D721Med (cell line): ENCODE measurements around the gene GNPTAB.
"Not testable (repeated sequence)": the region's sequence is repeated elsewhere in the genome, so short reads cannot be mapped to it uniquely, and the experiment has no call there.

Source experiments
- DNase-seq: peaks from one replicate; pipeline ENCODE4 v3.0.0; 2011; ENCODE audit warnings: low spot score; ENCODE audit not compliant: insufficient read length
- FAIRE-seq: peaks from 2 replicates; lab custom pipeline; 2011; peaks lifted over from hg19 to GRCh38; lab: Jason Lieb, UNC
- CTCF ChIP-seq: IDR thresholded peaks from 2 replicates; pipeline ENCODE4 v1.5.1; 2012; ENCODE audit warnings: mild to moderate bottlenecking, control low read depth; ENCODE audit not compliant: insufficient read depth; ENCODE audit errors: missing control alignments

GNPTAB gene

GRCh38 chr12:101819467-101819866 is 11.3 kb downstream of the GNPTAB start:
- no peak for FAIRE-seq
- DNase-seq: no peak
- TF ChIP-seq CTCF: no peak

- not testable (repeated sequence) for DNase-seq, FAIRE-seq
These were observed 12.1 kb downstream of the GNPTAB start for GRCh38 chr12:101818689-101819088.

DNA sequence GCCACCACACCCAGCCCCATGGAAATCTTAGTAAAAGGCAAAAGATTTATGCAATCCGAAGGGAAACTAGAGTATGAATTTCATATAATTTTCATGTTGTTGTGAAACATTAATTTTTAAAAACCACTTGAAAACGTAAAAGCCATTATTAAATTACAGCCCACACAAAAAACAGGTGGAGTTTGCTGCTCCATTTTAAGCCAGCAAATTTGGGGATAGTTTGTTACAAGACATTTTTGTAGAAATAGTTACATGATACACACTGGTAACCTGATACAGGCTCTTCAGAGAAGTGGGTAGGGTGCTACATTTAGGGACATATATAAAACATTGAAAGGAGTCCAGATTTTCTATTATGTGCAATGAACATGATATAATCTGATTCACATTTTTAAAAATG is 17.6 kb downstream of the GNPTAB start:
- no peak for TF ChIP-seq CTCF
- no peak for FAIRE-seq

DNA sequence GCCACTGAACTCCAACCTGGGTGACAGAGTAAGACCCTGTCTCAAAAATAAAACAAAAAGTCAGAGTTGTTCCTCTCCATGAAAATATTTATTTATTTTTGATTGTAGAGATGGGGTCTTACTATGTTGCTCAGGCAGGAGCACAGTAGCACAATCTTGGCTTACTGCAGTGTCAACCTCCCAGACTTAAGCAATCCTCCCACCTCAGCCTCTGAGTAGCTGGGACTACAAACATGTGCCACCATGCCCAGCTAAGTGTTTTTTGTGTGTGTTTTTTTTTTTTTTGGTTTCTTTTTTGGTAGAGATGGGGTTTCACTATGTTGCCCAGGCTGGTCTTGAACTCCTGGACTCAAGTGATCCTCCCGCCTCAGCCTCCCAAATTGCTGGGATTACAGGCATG is 18.0 kb downstream of the GNPTAB start:
- FAIRE-seq, DNase-seq: not testable (repeated sequence)

More for the DNA sequence above, 17.6 kb downstream of the GNPTAB start:
- no peak for DNase-seq

GRCh38 chr12:101811342-101811741 is 19.4 kb downstream of the GNPTAB start:
- FAIRE-seq: not testable (repeated sequence)

DNA sequence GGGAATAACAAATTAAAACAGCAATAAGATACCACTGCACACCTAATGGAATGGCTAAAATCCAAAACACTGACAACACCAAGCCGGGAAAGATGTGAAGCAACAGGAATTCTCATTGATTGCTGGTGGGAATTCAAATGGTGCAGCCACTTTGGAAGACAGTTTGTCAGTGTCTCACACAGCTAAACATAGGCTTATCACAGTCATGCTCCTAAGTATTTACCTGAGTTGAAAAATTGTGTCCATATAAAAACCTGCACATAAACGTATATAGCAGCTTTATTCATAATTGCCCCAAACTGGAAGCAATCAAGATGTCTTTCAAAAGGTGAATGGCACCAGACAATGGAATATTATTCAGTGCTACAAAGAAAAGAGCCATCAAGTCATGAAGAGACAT is 21.6 kb downstream of the GNPTAB start:
- TF ChIP-seq CTCF: no peak
- DNase-seq (no peak), FAIRE-seq (no peak)

More at GRCh38 chr12:101811342-101811741, 19.4 kb downstream of the GNPTAB start:
- DNase-seq: not testable (repeated sequence)

DNA sequence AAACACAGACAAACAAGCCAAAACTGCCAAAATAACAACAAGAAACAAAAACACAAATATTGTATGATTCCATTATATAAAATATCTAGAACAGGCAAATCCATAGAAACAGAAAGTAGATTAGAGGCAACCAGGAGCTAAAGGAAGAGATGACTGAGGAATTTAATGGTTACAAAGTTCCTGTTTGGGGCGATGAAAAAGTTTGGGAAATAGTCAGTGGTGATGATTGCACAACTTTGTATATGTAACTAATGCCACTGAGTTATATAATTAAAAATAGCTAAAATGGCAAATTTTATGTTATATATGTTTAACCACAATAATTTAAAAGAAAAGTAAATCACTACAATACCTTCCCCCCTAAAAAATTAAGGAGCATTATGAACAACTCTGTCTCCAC is 24.5 kb downstream of the GNPTAB start:
- no peak for TF ChIP-seq CTCF
- DNase-seq (no peak), FAIRE-seq (no peak)

- DNase-seq (no peak), FAIRE-seq (no peak)
- no peak for TF ChIP-seq CTCF
These were observed 26.4 kb downstream of the GNPTAB start for GRCh38 chr12:101804409-101804808.

DNA sequence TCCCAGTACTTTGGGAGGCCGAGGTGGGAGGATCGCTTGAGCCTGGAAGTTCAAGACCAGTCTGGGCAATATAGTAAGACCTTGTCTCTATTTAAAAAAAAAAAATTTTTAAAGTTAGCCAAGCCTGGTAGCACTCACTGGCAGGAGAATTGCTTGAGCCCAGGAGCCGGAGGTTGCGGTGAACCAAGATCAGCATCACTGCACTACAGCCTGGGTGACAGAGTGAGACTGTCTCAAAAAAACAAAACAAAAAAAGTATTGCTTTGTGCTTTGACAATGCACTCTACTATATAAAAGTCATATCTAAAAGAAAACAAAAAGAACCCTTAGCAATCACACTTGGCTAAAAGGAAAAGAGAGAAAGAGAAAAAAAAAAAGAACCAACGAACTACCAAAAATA is 26.8 kb downstream of the GNPTAB start:
- no peak for DNase-seq
- TF ChIP-seq CTCF: no peak
- FAIRE-seq: no peak
